Chondrocyte (in vitro differentiated cells): ENCODE measurements around the gene KLHL28. TPM values are rescaled to one million over a fixed set of nuclear protein-coding genes. Genes with fewer than 3 reads are reported as not detected.

ENCODE experiments used
- DNase-seq: peaks from one replicate; pipeline ENCODE4 v3.0.0; 2021; ENCODE audit warnings: mixed read lengths, low spot score
- H3K27ac Mint-ChIP-seq: one replicate; pipeline ENCODE4 v1.8.0; 2021; ENCODE audit warnings: mild to moderate bottlenecking, moderate library complexity, mixed read lengths; ENCODE audit not compliant: unreplicated experiment
- H3K27me3 Mint-ChIP-seq: 2 replicates; pipeline ENCODE4 v1.8.0; 2021; ENCODE audit warnings: low read depth, mixed read lengths
- H3K36me3 Mint-ChIP-seq: 2 replicates; pipeline ENCODE4 v1.8.0; 2021; ENCODE audit warnings: low read depth, mixed read lengths
- H3K4me1 Mint-ChIP-seq: 2 replicates; pipeline ENCODE4 v1.8.0; 2021; ENCODE audit warnings: low read depth, mild to moderate bottlenecking, mixed read lengths
- H3K4me3 Mint-ChIP-seq: one replicate; pipeline ENCODE4 v1.8.0; 2021; ENCODE audit warnings: mild to moderate bottlenecking, moderate library complexity, mixed read lengths; ENCODE audit not compliant: unreplicated experiment
- H3K9me3 Mint-ChIP-seq: 2 replicates; pipeline ENCODE4 v1.8.0; 2021; ENCODE audit warnings: low read depth, mixed read lengths
- CTCF ChIP-seq: fragments of 200-600 bp; sonication (generic); IDR thresholded peaks from 2 replicates; pipeline ENCODE4 v1.5.0; 2021; ENCODE audit warnings: antibody characterized with exemption, mild to moderate bottlenecking, moderate library complexity
- total RNA-seq: library from RNA; stranded (reverse); gene quantifications from 3 replicates; pipeline ENCODE4 v1.2.1, GENCODE V29; 2021

The KLHL28 gene
- total RNA-seq, 1 donor from 2014 or later, result 24.2 TPM

DNA sequence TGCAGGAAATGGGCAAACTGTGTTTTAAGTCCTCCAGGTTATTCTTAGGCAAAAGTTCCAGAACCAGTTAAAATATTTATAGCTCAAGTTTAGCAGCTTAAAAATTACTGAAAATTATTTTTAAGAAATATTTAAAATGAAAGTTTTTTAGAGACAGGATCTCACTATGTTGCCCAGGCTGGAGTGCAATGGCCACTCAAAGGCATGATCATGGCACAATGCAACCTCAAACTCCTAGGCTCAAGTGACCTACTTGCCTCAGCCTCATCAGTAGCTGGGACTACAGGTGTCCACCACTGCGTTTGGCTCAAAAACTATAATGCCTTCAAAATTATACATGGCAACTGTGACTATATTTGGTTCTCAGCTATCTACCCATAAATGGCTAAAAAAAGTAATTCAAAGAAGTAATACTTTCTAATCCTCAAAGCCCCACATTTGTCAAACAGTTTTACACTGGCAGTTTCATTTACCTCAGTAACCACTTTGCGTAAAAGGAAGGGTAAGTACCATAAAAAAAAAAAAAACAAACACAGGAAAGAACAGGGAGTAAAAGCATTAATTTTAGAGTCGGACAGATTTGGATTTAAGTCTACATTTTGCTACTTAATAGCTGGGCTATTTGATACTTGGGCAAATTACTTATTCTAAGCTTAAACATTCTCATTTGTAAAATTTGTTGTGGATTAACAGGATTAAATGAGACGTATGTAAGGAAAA lies 9.2 kb downstream of the KLHL28 start:
- Mint-ChIP-seq H3K27ac (no peak overlapping the region), H3K27me3 (no peaks in the 10 kb centered on the region), H3K36me3 (peaks cover 2% of the 10 kb centered on the region), H3K4me3 (no peak overlapping the region), H3K4me1 (peaks cover 3% of the 10 kb centered on the region), H3K9me3 (no peaks in the 10 kb centered on the region)
- no peak for DNase-seq
- TF ChIP-seq CTCF, result no peak

DNA sequence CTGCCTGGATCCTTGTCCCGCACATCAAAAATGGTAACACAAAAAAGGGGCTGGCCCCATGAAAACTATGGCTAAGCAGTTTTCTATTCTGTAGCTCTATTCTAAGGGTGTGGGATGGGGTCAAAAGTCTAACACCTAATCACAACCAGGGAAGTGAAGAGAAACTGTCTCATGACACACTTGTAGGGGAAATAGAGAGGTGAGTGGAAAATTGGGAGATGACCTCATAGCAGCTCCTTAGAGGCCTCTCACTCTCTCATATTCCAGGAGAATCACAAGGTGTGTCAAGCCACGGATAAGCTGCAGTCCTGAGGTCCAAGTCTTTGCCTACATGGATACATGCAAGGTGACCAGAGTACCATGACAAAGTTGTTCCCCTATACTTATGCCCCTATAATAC lies 10.7 kb downstream of the KLHL28 start:
- H3K27ac Mint-ChIP-seq, result no peak overlapping the region
- H3K9me3 Mint-ChIP-seq, result peaks cover 8% of the 10 kb centered on the region
- peaks cover 4% of the 10 kb centered on the region for H3K36me3 Mint-ChIP-seq
- peaks cover 3% of the 10 kb centered on the region for H3K4me1 Mint-ChIP-seq
- DNase-seq, result no peak
- TF ChIP-seq CTCF, result no peak
- no peak overlapping the region for H3K4me3 Mint-ChIP-seq
- H3K27me3 Mint-ChIP-seq, result no peaks in the 10 kb centered on the region

GRCh38 chr14:44945264-44945663 lies 16.5 kb downstream of the KLHL28 start:
- peaks cover 32% of the 10 kb centered on the region for H3K36me3 Mint-ChIP-seq
- H3K27ac Mint-ChIP-seq, result no peak overlapping the region
- no peaks in the 10 kb centered on the region for H3K27me3 Mint-ChIP-seq
- no peak overlapping the region for H3K4me3 Mint-ChIP-seq
- peaks cover 6% of the 10 kb centered on the region for H3K4me1 Mint-ChIP-seq
- H3K9me3 Mint-ChIP-seq, result peaks cover 8% of the 10 kb centered on the region
- no peak for DNase-seq
- TF ChIP-seq CTCF, result no peak

- TF ChIP-seq CTCF, result no peak
- Mint-ChIP-seq H3K36me3 (peaks cover 36% of the 10 kb centered on the region), H3K27me3 (no peaks in the 10 kb centered on the region), H3K4me3 (no peak overlapping the region), H3K27ac (no peak overlapping the region), H3K9me3 (peaks cover 13% of the 10 kb centered on the region), H3K4me1 (peaks cover 12% of the 10 kb centered on the region)
- no peak for DNase-seq
Observed at GRCh38 chr14:44944107-44944506, 17.6 kb downstream of the KLHL28 start.

DNA sequence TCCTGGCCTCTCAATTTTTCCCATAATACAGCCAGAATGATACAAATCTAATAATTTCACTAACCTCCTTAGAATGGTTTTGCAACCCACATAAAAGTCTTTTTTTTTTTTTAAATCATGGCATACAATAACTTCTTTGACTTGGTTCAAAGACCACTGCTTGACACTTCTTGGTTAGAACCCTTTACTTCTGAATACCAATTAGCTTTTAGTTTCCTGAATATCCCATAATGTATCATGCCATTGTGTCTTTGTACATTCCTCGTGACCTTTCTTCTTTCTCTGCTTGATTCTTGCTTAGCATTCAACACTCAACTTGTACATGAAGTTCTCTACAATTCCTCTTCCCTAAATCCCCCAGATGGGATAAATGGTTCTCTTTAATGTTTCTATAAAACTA lies 19.3 kb downstream of the KLHL28 start:
- H3K4me3 Mint-ChIP-seq, result no peak overlapping the region
- no peak for DNase-seq
- TF ChIP-seq CTCF, result no peak
- H3K9me3 Mint-ChIP-seq, result peaks cover 13% of the 10 kb centered on the region
- no peaks in the 10 kb centered on the region for H3K27me3 Mint-ChIP-seq
- peaks cover 12% of the 10 kb centered on the region for H3K4me1 Mint-ChIP-seq
- peaks cover 43% of the 10 kb centered on the region for H3K36me3 Mint-ChIP-seq
- H3K27ac Mint-ChIP-seq, result no peak overlapping the region
